Epithelial cell of esophagus (primary cell): Measurements from ENCODE around the gene ABAT.

Experiments
- DNase-seq: peaks from one replicate; pipeline ENCODE4 v3.0.0; 2010; ENCODE audit warnings: low read depth
- H3K4me3 ChIP-seq: 2 replicates; pipeline ENCODE4 v1.5.1; 2011; ENCODE audit warnings: mild to moderate bottlenecking, low read length, control low read depth
- CTCF ChIP-seq: IDR thresholded peaks from 2 replicates; pipeline ENCODE4 v1.5.1; 2011; ENCODE audit warnings: low read depth, mild to moderate bottlenecking, low read length, control low read depth, inconsistent platforms; ENCODE audit not compliant: insufficient read depth; ENCODE audit errors: missing control alignments

ABAT gene

GRCh38 chr16:8828541-8829165 lies 154.2 kb downstream of the ABAT start:
- peak; percentile 91 for DNase-seq
- no peak for TF ChIP-seq CTCF
- no peak overlapping the region for H3K4me3 ChIP-seq

- H3K4me3 ChIP-seq, result no peak overlapping the region
- no peak for TF ChIP-seq CTCF
- no peak for DNase-seq
Measured at GRCh38 chr16:8831450-8831849, 157.0 kb downstream of the ABAT start.

- no peak overlapping the region for H3K4me3 ChIP-seq
- no peak for DNase-seq
- no peak for TF ChIP-seq CTCF
Measured at GRCh38 chr16:8831871-8832716, 157.7 kb downstream of the ABAT start.

- H3K4me3 ChIP-seq, result no peak overlapping the region
- TF ChIP-seq CTCF, result no peak
- no peak for DNase-seq
Measured at GRCh38 chr16:8832717-8833105, 158.3 kb downstream of the ABAT start.
